ENCODE measurements around the gene MACC1.
A peak's percentile ranks its signal among the peaks of the same experiment; 100 is the strongest.
"Not testable (repeated sequence)": the region's sequence is repeated elsewhere in the genome, so short reads cannot be mapped to it uniquely, and the experiment has no call there.

Gene MACC1

GRCh38 chr7:20220921-20221547 lies 3.9 kb upstream of the MACC1 start:
- H3K27ac Mint-ChIP-seq = no peak overlapping the region
- no peak overlapping the region for H3K4me3 Mint-ChIP-seq
- H3K4me1 Mint-ChIP-seq (ENCODE audit: low read depth) = peaks cover 7% of the 10 kb centered on the region
- H3K36me3 Mint-ChIP-seq = no peaks in the 10 kb centered on the region
- H3K27me3 Mint-ChIP-seq = peaks cover 3% of the 10 kb centered on the region
- H3K9me3 Mint-ChIP-seq (ENCODE audit: low read depth) = no peaks in the 10 kb centered on the region

GRCh38 chr7:20220293-20220761 lies 3.1 kb upstream of the MACC1 start:
- H3K36me3 Mint-ChIP-seq = no peaks in the 10 kb centered on the region
- H3K9me3 Mint-ChIP-seq (ENCODE audit: low read depth) = no peaks in the 10 kb centered on the region
- peaks cover 7% of the 10 kb centered on the region for H3K4me1 Mint-ChIP-seq (ENCODE audit: low read depth)
- H3K27me3 Mint-ChIP-seq = peaks cover 3% of the 10 kb centered on the region
- H3K27ac Mint-ChIP-seq = no peak overlapping the region
- no peak overlapping the region for H3K4me3 Mint-ChIP-seq

- Mint-ChIP-seq H3K4me3 (no peak overlapping the region), H3K27ac (no peak overlapping the region), H3K36me3 (no peaks in the 10 kb centered on the region), H3K27me3 (peaks cover 3% of the 10 kb centered on the region), H3K9me3 (ENCODE audit: low read depth) (no peaks in the 10 kb centered on the region), H3K4me1 (ENCODE audit: low read depth) (peaks cover 7% of the 10 kb centered on the region)
Measured at GRCh38 chr7:20219446-20220292, 2.5 kb upstream of the MACC1 start.

- peaks cover 3% of the 10 kb centered on the region for H3K27me3 Mint-ChIP-seq
Measured at GRCh38 chr7:20219062-20219445, 1.9 kb upstream of the MACC1 start.

GRCh38 chr7:20218279-20218678 lies 1.1 kb upstream of the MACC1 start:
- H3K9me3 Mint-ChIP-seq (ENCODE audit: low read depth) = no peaks in the 10 kb centered on the region
- no peaks in the 10 kb centered on the region for H3K36me3 Mint-ChIP-seq
- H3K27ac Mint-ChIP-seq = no peak overlapping the region
- peaks cover 3% of the 10 kb centered on the region for H3K27me3 Mint-ChIP-seq
- no peak overlapping the region for H3K4me3 Mint-ChIP-seq
- peaks cover 7% of the 10 kb centered on the region for H3K4me1 Mint-ChIP-seq (ENCODE audit: low read depth)

More at GRCh38 chr7:20219062-20219445, 1.9 kb upstream of the MACC1 start:
- H3K36me3 Mint-ChIP-seq = no peaks in the 10 kb centered on the region
- no peak overlapping the region for H3K4me3 Mint-ChIP-seq
- H3K9me3 Mint-ChIP-seq (ENCODE audit: low read depth) = no peaks in the 10 kb centered on the region
- H3K4me1 Mint-ChIP-seq (ENCODE audit: low read depth) = peaks cover 7% of the 10 kb centered on the region
- H3K27ac Mint-ChIP-seq = no peak overlapping the region

- H3K27ac Mint-ChIP-seq = no peak overlapping the region
- peaks cover 2% of the 10 kb centered on the region for H3K27me3 Mint-ChIP-seq
- peaks cover 7% of the 10 kb centered on the region for H3K4me1 Mint-ChIP-seq (ENCODE audit: low read depth)
- peak overlapping the region; percentile 6 for H3K4me3 Mint-ChIP-seq
- H3K36me3 Mint-ChIP-seq = no peaks in the 10 kb centered on the region
- no peaks in the 10 kb centered on the region for H3K9me3 Mint-ChIP-seq (ENCODE audit: low read depth)
Measured at GRCh38 chr7:20216406-20217036, 663 bp downstream of the MACC1 start.

- Mint-ChIP-seq H3K27ac (no peak overlapping the region), H3K36me3 (no peaks in the 10 kb centered on the region), H3K4me3 (no peak overlapping the region), H3K9me3 (ENCODE audit: low read depth) (peaks cover 4% of the 10 kb centered on the region), H3K4me1 (ENCODE audit: low read depth) (peaks cover 7% of the 10 kb centered on the region), H3K27me3 (peaks cover 2% of the 10 kb centered on the region)
Measured at GRCh38 chr7:20214921-20215669, 2.1 kb downstream of the MACC1 start.

- H3K9me3 Mint-ChIP-seq (ENCODE audit: low read depth) = peaks cover 9% of the 10 kb centered on the region
- H3K27me3 Mint-ChIP-seq = peaks cover 2% of the 10 kb centered on the region
- H3K27ac Mint-ChIP-seq = no peak overlapping the region
- no peaks in the 10 kb centered on the region for H3K36me3 Mint-ChIP-seq
- peaks cover 7% of the 10 kb centered on the region for H3K4me1 Mint-ChIP-seq (ENCODE audit: low read depth)
- H3K4me3 Mint-ChIP-seq = no peak overlapping the region
Measured at GRCh38 chr7:20214132-20214531, 3.1 kb downstream of the MACC1 start.

- H3K4me3 Mint-ChIP-seq = no peak overlapping the region
- peaks cover 5% of the 10 kb centered on the region for H3K4me1 Mint-ChIP-seq (ENCODE audit: low read depth)
- H3K9me3 Mint-ChIP-seq (ENCODE audit: low read depth) = peaks cover 10% of the 10 kb centered on the region
- H3K36me3 Mint-ChIP-seq = no peaks in the 10 kb centered on the region
- H3K27me3 Mint-ChIP-seq = peaks cover 2% of the 10 kb centered on the region
- no peak overlapping the region for H3K27ac Mint-ChIP-seq
Measured at GRCh38 chr7:20213378-20213777, 3.8 kb downstream of the MACC1 start.

GRCh38 chr7:20211376-20211775 lies 5.8 kb downstream of the MACC1 start:
- no peak overlapping the region for H3K27ac Mint-ChIP-seq
- H3K9me3 Mint-ChIP-seq (ENCODE audit: low read depth) = peaks cover 16% of the 10 kb centered on the region
- peaks cover under 1% of the 10 kb centered on the region for H3K27me3 Mint-ChIP-seq
- H3K4me1 Mint-ChIP-seq (ENCODE audit: low read depth) = no peaks in the 10 kb centered on the region
- H3K4me3 Mint-ChIP-seq = no peak overlapping the region
- H3K36me3 Mint-ChIP-seq = no peaks in the 10 kb centered on the region

GRCh38 chr7:20208651-20209307 lies 8.4 kb downstream of the MACC1 start:
- no peak overlapping the region for H3K4me3 Mint-ChIP-seq
- no peak overlapping the region for H3K27ac Mint-ChIP-seq
- H3K27me3 Mint-ChIP-seq = no peaks in the 10 kb centered on the region
- no peaks in the 10 kb centered on the region for H3K4me1 Mint-ChIP-seq (ENCODE audit: low read depth)
- peaks cover 16% of the 10 kb centered on the region for H3K9me3 Mint-ChIP-seq (ENCODE audit: low read depth)
- no peaks in the 10 kb centered on the region for H3K36me3 Mint-ChIP-seq

- H3K27me3 Mint-ChIP-seq; H3K4me3 Mint-ChIP-seq; H3K36me3 Mint-ChIP-seq; H3K4me1 Mint-ChIP-seq (ENCODE audit: low read depth); H3K27ac Mint-ChIP-seq: not testable (repeated sequence)
- peaks cover 16% of the 10 kb centered on the region for H3K9me3 Mint-ChIP-seq (ENCODE audit: low read depth)
Measured at GRCh38 chr7:20207811-20208210, 9.4 kb downstream of the MACC1 start.

- no peak overlapping the region for H3K27ac Mint-ChIP-seq
- H3K9me3 Mint-ChIP-seq (ENCODE audit: low read depth) = peaks cover 16% of the 10 kb centered on the region
- no peaks in the 10 kb centered on the region for H3K27me3 Mint-ChIP-seq
- no peak overlapping the region for H3K4me3 Mint-ChIP-seq
- H3K4me1 Mint-ChIP-seq (ENCODE audit: low read depth) = no peaks in the 10 kb centered on the region
- no peaks in the 10 kb centered on the region for H3K36me3 Mint-ChIP-seq
Measured at GRCh38 chr7:20206104-20206896, 10.9 kb downstream of the MACC1 start.

- Mint-ChIP-seq H3K27ac (no peak overlapping the region), H3K27me3 (no peaks in the 10 kb centered on the region), H3K9me3 (ENCODE audit: low read depth) (peaks cover 5% of the 10 kb centered on the region), H3K4me3 (no peak overlapping the region), H3K4me1 (ENCODE audit: low read depth) (peaks cover 4% of the 10 kb centered on the region), H3K36me3 (no peaks in the 10 kb centered on the region)
Measured at GRCh38 chr7:20203316-20203715, 13.9 kb downstream of the MACC1 start.

Measured in activated naive CD8-positive, alpha-beta T cell (primary cell).